HepG2 (cell line): ENCODE results near the gene TRIM69. TPM values are rescaled to one million over a fixed set of nuclear protein-coding genes. Genes with fewer than 3 reads are reported as not detected.

Experiments used
- CENPX ChIP-seq: sonication (generic); formaldehyde crosslinking; IDR thresholded peaks from 2 replicates; pipeline ENCODE4 v1.9.0; 2021; ENCODE audit warnings: mild to moderate bottlenecking, missing genetic modification reagents, moderate library complexity
- FOXM1 ChIP-seq: sonication (generic); formaldehyde crosslinking; IDR thresholded peaks from 2 replicates; pipeline ENCODE4 v1.5.0; 2020; ENCODE audit warnings: missing genetic modification reagents
- GABPA ChIP-seq, 2 experiments: IDR thresholded peaks; 2 replicates each; pipeline ENCODE4 v1.6.1; 2011 to 2016; ENCODE audit warnings: low read depth in 2 of 2, low read length in 1 of 2, missing biosample characterization in 1 of 2, missing genetic modification characterization in 1 of 2
- HNF1B ChIP-seq: sonication (generic); formaldehyde crosslinking; IDR thresholded peaks from 2 replicates; pipeline ENCODE4 v1.5.1; 2020; ENCODE audit warnings: mild to moderate bottlenecking, moderate library complexity, missing genetic modification reagents
- KLF12 ChIP-seq: sonication (generic); formaldehyde crosslinking; IDR thresholded peaks from 2 replicates; pipeline ENCODE4 v1.4.0; 2020; ENCODE audit warnings: missing genetic modification reagents, borderline replicate concordance
- NBN ChIP-seq: fragments of 450-650 bp; conservative IDR thresholded peaks from 2 replicates; pipeline ENCODE4 v1.6.1; 2017
- PHB2 ChIP-seq: fragments of 450-650 bp; IDR thresholded peaks from 2 replicates; pipeline ENCODE4 v1.6.1; 2018; ENCODE audit not compliant: partially characterized antibody
- RARG ChIP-seq: sonication (generic); formaldehyde crosslinking; IDR thresholded peaks from 2 replicates; pipeline ENCODE4 v1.4.0; 2020; ENCODE audit warnings: low read depth, mild to moderate bottlenecking, missing genetic modification reagents
- RXRA ChIP-seq: sonication (generic); formaldehyde crosslinking; IDR thresholded peaks from 2 replicates; pipeline ENCODE4 v1.5.1; 2020; ENCODE audit warnings: missing genetic modification reagents
- SNAI1 ChIP-seq: sonication (generic); formaldehyde crosslinking; IDR thresholded peaks from 2 replicates; pipeline ENCODE4 v1.5.0; 2020; ENCODE audit warnings: mild to moderate bottlenecking, missing genetic modification reagents, borderline replicate concordance
- SRSF4 ChIP-seq: fragments of 200-400 bp; formaldehyde crosslinking; IDR thresholded peaks from one replicate; pipeline ENCODE4 v1.6.1; 2018; ENCODE audit warnings: mild to moderate bottlenecking, low read depth, low read length, moderate library complexity; ENCODE audit not compliant: poor library complexity, severe bottlenecking
- U2AF1 ChIP-seq: fragments of 200-400 bp; formaldehyde crosslinking; optimal IDR thresholded peaks from 2 replicates; pipeline ENCODE3; 2017; ENCODE audit warnings: mild to moderate bottlenecking, low read depth, low read length
- ZBTB14 ChIP-seq: sonication (generic); formaldehyde crosslinking; IDR thresholded peaks from 2 replicates; pipeline ENCODE4 v1.4.0; 2020; ENCODE audit warnings: missing genetic modification reagents
- ZBTB7A ChIP-seq: sonication (generic); formaldehyde crosslinking; IDR thresholded peaks from 2 replicates; pipeline ENCODE4 v1.8.0; 2022; ENCODE audit warnings: mild to moderate bottlenecking, missing genetic modification reagents
- ZKSCAN5 ChIP-seq: sonication (generic); formaldehyde crosslinking; IDR thresholded peaks from 2 replicates; pipeline ENCODE4 v1.5.1; 2020; ENCODE audit warnings: mild to moderate bottlenecking, missing genetic modification reagents
- ZNF24 ChIP-seq: fragments of 450-650 bp; IDR thresholded peaks from 2 replicates; pipeline ENCODE4 v1.6.1; 2017; ENCODE audit warnings: antibody characterized with exemption, mild to moderate bottlenecking
- ZNF615 ChIP-seq: sonication (generic); formaldehyde crosslinking; IDR thresholded peaks from 2 replicates; pipeline ENCODE4 v1.5.0; 2020; ENCODE audit warnings: mild to moderate bottlenecking, missing genetic modification reagents, borderline replicate concordance
- ZNF781 ChIP-seq: sonication (generic); formaldehyde crosslinking; IDR thresholded peaks from 2 replicates; pipeline ENCODE4 v1.5.1; 2020; ENCODE audit warnings: borderline replicate concordance, mild to moderate bottlenecking, missing genetic modification reagents; ENCODE audit errors: not compliant biosample characterization
- ZNF883 ChIP-seq: sonication (generic); formaldehyde crosslinking; IDR thresholded peaks from 2 replicates; pipeline ENCODE4 v1.5.1; 2020; ENCODE audit warnings: mild to moderate bottlenecking, missing genetic modification reagents; ENCODE audit errors: not compliant biosample characterization
- ZZZ3 ChIP-seq: sonication (generic); formaldehyde crosslinking; IDR thresholded peaks from 2 replicates; pipeline ENCODE4 v1.4.0; 2020; ENCODE audit warnings: missing genetic modification reagents, mild to moderate bottlenecking, borderline replicate concordance
- polyA plus RNA-seq, 8 experiments: library from polyadenylated mRNA; depleted of rRNA in 3 of 8; stranded (reverse) in 7 of 8; unstranded in 1 of 8; fragments of >200 nt; fragmentation: Illumina TruSeq in 4 of 8; extraction: Trizol in 4 of 8; gene quantifications; 2 replicates each; pipeline versions ENCODE4 v1.2.1 to v1.2.3, GENCODE V29; 2011 to 2016; ENCODE audit warnings: low read depth in 4 of 8, missing spikeins in 1 of 8, mixed read lengths in 1 of 8; ENCODE audit not compliant: insufficient read depth in 1 of 8
- total RNA-seq, 5 experiments: library from RNA; depleted of rRNA; stranded (reverse); fragments of >200 nt; fragmentation: Illumina TruSeq; extraction: Trizol; gene quantifications; 2 replicates each; pipeline ENCODE4 v1.2.3, GENCODE V29; 2016; ENCODE audit warnings: low read depth in 1 of 5
- TF ChIP-seq, protein P1 (sequence below): sonication (generic); formaldehyde crosslinking; IDR thresholded peaks from 2 replicates; pipeline ENCODE4 v1.4.0; 2020; ENCODE audit warnings: missing genetic modification reagents, borderline replicate concordance
- TF ChIP-seq, protein P2 (sequence below): sonication (generic); formaldehyde crosslinking; IDR thresholded peaks from 2 replicates; pipeline ENCODE4 v1.5.0; 2020; ENCODE audit warnings: mild to moderate bottlenecking, low read depth, missing genetic modification reagents, borderline replicate concordance
- TF ChIP-seq, protein P3 (sequence below): fragments of 450-650 bp; IDR thresholded peaks from 2 replicates; pipeline ENCODE4 v1.6.1; 2017

Gene TRIM69
- total and polyA plus RNA-seq, 2 of the 13 experiments (the other 11 are each of a cell fraction or from before 2014, with no cell fraction given), result 2.6 to 3.2 TPM

- TF ChIP-seq, protein P1, sequence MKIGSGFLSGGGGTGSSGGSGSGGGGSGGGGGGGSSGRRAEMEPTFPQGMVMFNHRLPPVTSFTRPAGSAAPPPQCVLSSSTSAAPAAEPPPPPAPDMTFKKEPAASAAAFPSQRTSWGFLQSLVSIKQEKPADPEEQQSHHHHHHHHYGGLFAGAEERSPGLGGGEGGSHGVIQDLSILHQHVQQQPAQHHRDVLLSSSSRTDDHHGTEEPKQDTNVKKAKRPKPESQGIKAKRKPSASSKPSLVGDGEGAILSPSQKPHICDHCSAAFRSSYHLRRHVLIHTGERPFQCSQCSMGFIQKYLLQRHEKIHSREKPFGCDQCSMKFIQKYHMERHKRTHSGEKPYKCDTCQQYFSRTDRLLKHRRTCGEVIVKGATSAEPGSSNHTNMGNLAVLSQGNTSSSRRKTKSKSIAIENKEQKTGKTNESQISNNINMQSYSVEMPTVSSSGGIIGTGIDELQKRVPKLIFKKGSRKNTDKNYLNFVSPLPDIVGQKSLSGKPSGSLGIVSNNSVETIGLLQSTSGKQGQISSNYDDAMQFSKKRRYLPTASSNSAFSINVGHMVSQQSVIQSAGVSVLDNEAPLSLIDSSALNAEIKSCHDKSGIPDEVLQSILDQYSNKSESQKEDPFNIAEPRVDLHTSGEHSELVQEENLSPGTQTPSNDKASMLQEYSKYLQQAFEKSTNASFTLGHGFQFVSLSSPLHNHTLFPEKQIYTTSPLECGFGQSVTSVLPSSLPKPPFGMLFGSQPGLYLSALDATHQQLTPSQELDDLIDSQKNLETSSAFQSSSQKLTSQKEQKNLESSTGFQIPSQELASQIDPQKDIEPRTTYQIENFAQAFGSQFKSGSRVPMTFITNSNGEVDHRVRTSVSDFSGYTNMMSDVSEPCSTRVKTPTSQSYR (CRISPR knock-in tag), result peak; percentile 30; the same call in 1 of the 2 replicates
- TF ChIP-seq ZBTB7A, result no peak
- 0 out of 2 replicates have a peak, but pooled peaks have one; percentile 4 for TF ChIP-seq RXRA
- no peak for TF ChIP-seq NBN
- TF ChIP-seq CENPX (CRISPR knock-in tag), result no peak
- TF ChIP-seq FOXM1 (CRISPR knock-in tag), result no peak
- TF ChIP-seq KLF12 (CRISPR knock-in tag), result no peak; the same call in 1 of the 2 replicates
- TF ChIP-seq, protein P2, sequence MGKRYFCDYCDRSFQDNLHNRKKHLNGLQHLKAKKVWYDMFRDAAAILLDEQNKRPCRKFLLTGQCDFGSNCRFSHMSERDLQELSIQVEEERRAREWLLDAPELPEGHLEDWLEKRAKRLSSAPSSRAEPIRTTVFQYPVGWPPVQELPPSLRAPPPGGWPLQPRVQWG (CRISPR knock-in tag), result no peak
- TF ChIP-seq ZNF883 (CRISPR knock-in tag), result no peak
- TF ChIP-seq ZBTB14 (CRISPR knock-in tag), result no peak
- TF ChIP-seq ZZZ3, result no peak
- no peak for TF ChIP-seq RARG
- TF ChIP-seq ZNF615 (CRISPR knock-in tag), result peak; percentile 74; the same call in 1 of the 2 replicates
- no peak for TF ChIP-seq GABPA (IDR thresholded peaks at IDR 0.05; ENCODE audit: low read depth, low read length)
- no peak for TF ChIP-seq GABPA (CRISPR knock-in tag; IDR thresholded peaks at IDR 0.05; ENCODE audit: low read depth)
- TF ChIP-seq PHB2, result no peak
- TF ChIP-seq U2AF1, result no peak
- no peak for TF ChIP-seq HNF1B (CRISPR knock-in tag)
- 0 out of 2 replicates have a peak, but pooled peaks have one; percentile 12 for TF ChIP-seq SNAI1 (CRISPR knock-in tag)
- TF ChIP-seq, protein P3, sequence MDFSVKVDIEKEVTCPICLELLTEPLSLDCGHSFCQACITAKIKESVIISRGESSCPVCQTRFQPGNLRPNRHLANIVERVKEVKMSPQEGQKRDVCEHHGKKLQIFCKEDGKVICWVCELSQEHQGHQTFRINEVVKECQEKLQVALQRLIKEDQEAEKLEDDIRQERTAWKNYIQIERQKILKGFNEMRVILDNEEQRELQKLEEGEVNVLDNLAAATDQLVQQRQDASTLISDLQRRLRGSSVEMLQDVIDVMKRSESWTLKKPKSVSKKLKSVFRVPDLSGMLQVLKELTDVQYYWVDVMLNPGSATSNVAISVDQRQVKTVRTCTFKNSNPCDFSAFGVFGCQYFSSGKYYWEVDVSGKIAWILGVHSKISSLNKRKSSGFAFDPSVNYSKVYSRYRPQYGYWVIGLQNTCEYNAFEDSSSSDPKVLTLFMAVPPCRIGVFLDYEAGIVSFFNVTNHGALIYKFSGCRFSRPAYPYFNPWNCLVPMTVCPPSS, result no peak
- no peak for TF ChIP-seq SRSF4
- TF ChIP-seq ZKSCAN5 (CRISPR knock-in tag), result no peak
- TF ChIP-seq ZNF24, result no peak
- TF ChIP-seq ZNF781, result peak; percentile 17
Measured at GRCh38 chr15:44711743-44712345, 24.5 kb upstream of the TRIM69 start (continued).
